Loucy (cell line): ENCODE results near the gene MEP1B.

Experiments
- EZH2phosphoT487 ChIP-seq: fragments of 200-600 bp; IDR thresholded peaks from 2 replicates; pipeline ENCODE4 v1.6.1; 2018; ENCODE audit warnings: antibody characterized with exemption, mild to moderate bottlenecking, moderate library complexity, borderline replicate concordance
- TF ChIP-seq, protein P1 (sequence below): fragments of 200-600 bp; sonication (generic); conservative IDR thresholded peaks from 2 replicates; pipeline ENCODE4 v1.5.1; 2014; ENCODE audit warnings: mild to moderate bottlenecking, antibody characterized with exemption, low read length

DNA sequence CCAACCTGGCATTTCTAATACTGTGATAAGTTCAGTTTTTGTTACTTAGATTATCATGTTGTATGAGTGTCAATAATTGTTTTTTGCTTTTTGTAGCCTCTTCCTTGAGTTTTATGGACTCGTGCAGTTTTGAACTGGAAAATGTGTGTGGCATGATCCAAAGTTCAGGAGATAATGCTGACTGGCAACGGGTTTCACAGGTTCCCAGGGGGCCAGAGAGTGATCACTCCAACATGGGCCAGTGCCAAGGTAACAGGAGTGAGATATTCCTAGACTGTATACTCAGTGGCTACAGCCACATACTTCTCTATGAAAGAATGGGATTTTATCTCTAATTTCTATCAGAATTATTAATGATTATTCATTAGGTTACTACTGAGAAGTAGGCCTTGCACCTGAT lies 18.2 kb downstream of the MEP1B start:
- TF ChIP-seq, protein P1, sequence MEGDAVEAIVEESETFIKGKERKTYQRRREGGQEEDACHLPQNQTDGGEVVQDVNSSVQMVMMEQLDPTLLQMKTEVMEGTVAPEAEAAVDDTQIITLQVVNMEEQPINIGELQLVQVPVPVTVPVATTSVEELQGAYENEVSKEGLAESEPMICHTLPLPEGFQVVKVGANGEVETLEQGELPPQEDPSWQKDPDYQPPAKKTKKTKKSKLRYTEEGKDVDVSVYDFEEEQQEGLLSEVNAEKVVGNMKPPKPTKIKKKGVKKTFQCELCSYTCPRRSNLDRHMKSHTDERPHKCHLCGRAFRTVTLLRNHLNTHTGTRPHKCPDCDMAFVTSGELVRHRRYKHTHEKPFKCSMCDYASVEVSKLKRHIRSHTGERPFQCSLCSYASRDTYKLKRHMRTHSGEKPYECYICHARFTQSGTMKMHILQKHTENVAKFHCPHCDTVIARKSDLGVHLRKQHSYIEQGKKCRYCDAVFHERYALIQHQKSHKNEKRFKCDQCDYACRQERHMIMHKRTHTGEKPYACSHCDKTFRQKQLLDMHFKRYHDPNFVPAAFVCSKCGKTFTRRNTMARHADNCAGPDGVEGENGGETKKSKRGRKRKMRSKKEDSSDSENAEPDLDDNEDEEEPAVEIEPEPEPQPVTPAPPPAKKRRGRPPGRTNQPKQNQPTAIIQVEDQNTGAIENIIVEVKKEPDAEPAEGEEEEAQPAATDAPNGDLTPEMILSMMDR, result no peak
- TF ChIP-seq EZH2phosphoT487, result no peak
